CD4-positive, alpha-beta T cell treated with Interleukin-12 subunit alpha and Interleukin-12 subunit beta, for 1 hour (primary cell): Measurements from ENCODE around the gene ANKRD49.
A peak's percentile ranks its signal among the peaks of the same experiment; 100 is the strongest.

ENCODE experiments used
- DNase-seq: peaks from one replicate; pipeline ENCODE4 v3.0.0-alpha.2; 2020

The ANKRD49 gene

DNA sequence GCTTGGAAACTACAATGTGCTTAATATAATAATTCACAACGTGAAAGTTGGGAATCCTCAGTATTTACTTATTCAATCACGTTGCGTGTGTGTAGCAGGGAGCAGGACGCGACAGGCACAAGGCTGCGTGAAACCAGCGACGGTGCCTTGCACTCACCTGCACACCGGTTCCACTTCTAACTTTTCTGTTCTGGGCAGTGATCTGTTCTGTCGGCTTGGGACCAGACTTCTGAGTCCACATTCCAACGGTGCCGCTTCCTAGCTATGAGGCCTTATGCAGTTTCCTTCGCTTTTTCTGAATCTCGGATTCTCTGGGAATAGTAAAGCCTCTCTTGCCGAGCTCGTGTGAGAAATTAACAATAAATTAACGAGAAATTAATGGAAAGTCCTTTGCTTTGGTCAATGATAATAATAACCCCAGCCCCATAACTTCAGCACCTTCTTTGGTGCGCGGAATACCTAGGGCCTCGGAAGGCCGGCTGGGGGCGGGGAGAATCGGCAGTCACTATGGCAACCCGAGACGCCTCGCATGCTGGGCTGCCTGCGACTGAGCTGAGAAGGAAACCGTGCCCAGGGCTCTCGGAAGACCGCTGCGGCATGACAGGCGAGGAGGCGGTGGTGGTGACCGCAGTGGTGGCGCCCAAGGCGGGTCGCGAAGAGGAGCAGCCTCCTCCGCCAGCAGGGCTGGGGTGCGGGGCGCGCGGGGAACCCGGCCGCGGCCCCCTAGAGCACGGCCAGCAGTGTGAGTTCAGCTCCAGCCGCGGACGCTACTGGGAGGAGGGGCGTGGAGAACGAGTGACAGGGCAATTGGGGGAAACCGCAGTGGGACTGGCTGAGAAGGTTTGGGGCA lies 18.4 kb downstream of the ANKRD49 start, which contains the start of gene C11orf97:
Gene C11orf97 (plus strand): TSS at position 530 of the 850 bp plus-strand sequence. CDS start 68 bp downstream, at position 598.
- DNase-seq: peak; percentile 64

DNA sequence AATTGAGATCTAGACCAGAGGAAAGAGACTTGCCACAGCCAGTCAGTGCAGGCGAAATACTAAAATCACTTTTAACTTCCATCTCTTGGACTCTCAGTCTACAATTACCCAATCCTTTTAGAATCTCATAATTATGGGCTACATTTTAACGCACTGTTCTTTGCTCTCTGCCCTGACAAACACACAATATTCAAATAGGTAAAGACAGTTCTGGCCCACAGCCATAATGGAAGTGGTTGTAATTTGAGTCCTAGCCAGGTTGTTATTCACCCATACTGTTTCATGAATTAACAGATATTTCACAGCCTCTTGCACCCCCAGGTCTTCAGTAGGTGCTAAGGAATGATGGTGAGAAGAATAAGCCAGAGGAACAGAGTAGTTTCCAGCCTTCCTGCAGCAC lies 19.3 kb downstream of the ANKRD49 start:
- no peak for DNase-seq

DNA sequence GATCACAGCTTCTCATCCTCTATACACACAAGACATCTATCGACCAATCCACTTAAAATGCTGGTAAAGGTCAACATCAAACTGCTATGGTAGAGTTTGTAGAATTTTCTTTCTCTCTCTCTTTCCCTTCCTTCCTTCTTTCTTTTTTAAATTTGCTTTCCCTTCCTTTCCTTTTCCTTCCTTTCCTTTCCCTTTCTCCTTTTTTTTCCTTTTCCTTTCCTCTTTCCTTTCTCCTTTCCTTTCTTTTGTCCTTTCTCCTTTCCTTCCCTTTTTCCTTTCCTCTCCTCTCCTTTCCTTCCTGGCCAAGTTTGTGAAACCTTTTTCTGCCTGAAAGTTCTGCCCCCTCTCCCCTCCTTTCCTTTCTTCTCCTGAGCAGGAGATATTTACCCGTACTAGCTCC lies 21.6 kb downstream of the ANKRD49 start:
- DNase-seq: no peak

GRCh38 chr11:94516725-94517124 lies 22.9 kb downstream of the ANKRD49 start:
- DNase-seq: no peak

DNA sequence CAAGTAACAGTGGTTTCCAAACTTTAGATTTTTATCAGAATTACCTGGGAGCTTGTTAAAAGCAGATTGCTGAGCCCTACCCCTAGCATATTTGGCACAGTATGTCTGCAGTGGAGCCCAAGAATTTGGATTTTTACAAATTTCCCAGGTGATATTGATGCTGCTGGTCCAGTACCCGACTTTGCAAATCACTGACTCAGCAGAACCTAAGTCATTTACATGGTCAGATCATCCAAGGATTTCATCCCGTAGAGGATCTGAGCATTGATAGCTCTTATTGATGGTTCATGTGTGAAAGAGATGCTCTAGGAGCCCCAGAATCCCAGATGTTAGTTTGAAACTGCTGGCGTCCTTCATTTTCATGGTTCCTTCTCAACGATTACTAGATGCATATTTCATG lies 24.5 kb downstream of the ANKRD49 start:
- no peak for DNase-seq

GRCh38 chr11:94519478-94520084 lies 25.8 kb downstream of the ANKRD49 start:
- DNase-seq: peak; percentile 47

GRCh38 chr11:94521684-94522083 lies 27.9 kb downstream of the ANKRD49 start:
- no peak for DNase-seq

- DNase-seq: no peak
These were observed 30.6 kb downstream of the ANKRD49 start for GRCh38 chr11:94524341-94524740.

DNA sequence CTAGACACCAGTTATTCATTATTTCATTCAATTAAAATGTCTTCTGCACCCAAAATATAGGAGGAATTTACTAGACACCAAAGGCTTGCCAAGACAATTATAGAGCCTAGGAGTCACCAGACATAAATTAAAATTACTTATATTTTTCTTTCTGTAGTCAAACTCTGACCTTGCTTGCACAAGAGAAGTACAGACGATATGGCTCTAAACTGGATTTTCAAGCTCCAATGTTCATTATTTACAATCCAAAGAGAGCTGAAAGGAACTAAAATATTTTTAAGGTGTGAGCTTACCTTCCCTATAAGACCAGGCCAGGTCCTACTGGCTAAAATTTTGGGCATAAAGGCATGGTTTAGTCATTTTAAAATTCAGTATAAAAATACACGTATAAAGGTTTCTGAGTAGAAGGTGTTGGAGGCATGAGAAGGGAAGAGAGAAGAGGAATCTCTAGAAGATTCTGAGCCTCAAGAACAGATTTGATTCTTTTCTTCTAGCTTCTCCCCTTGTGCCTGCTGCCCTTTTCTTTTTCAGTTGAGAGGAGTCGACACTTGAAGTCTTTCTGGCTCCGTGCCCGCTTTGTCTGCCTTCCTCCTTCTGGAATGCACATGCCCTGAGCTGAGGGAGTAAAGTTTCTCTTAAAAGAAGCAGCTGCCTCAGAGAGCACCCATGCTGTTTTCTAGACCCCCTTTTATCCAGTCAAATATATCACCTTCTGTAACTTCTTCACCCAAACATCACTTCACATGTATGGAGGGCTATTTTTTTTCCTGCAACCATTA lies 32.0 kb downstream of the ANKRD49 start:
- DNase-seq: no peak

GRCh38 chr11:94526645-94527438 lies 33.1 kb downstream of the ANKRD49 start:
- no peak for DNase-seq

DNA sequence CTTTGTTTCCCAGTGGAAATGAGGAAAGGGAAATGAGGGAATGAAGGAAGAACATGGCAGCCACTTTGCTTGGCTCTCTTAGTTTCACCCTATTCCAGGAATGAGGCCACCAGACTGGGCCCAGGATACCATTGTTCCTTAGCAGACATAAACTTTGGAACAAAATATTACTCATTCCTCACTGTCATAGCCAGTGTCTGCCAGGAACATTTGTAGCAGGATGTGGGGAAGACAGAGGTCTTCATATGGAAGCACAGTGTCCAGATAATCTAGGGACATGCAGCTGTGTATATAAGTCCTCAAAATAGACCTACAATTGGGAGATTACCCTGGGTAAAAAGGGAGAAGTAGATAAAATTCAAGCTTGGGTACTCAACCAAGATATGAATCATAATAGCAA lies 34.8 kb downstream of the ANKRD49 start:
- no peak for DNase-seq

DNA sequence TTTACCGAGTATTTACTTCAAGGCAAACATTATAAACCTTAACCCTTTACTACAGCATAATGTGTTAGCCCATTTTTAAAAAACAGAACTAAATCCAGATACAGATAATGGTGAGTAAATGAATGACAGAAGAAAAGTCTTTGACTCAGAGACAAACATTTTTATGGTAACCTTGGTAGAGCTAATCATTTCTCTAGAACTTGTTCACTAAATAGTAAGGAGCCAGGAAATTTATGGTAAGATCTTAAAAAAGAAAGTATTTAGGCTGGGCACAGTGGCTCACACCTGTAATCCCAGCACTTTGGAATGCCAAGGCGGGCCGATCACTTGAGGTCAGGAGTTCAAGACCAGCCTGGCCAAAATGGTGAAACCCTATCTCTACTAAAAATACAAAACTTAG lies 38.4 kb downstream of the ANKRD49 start:
- no peak for DNase-seq

GRCh38 chr11:94533206-94533605 lies 39.4 kb downstream of the ANKRD49 start:
- DNase-seq: no peak

DNA sequence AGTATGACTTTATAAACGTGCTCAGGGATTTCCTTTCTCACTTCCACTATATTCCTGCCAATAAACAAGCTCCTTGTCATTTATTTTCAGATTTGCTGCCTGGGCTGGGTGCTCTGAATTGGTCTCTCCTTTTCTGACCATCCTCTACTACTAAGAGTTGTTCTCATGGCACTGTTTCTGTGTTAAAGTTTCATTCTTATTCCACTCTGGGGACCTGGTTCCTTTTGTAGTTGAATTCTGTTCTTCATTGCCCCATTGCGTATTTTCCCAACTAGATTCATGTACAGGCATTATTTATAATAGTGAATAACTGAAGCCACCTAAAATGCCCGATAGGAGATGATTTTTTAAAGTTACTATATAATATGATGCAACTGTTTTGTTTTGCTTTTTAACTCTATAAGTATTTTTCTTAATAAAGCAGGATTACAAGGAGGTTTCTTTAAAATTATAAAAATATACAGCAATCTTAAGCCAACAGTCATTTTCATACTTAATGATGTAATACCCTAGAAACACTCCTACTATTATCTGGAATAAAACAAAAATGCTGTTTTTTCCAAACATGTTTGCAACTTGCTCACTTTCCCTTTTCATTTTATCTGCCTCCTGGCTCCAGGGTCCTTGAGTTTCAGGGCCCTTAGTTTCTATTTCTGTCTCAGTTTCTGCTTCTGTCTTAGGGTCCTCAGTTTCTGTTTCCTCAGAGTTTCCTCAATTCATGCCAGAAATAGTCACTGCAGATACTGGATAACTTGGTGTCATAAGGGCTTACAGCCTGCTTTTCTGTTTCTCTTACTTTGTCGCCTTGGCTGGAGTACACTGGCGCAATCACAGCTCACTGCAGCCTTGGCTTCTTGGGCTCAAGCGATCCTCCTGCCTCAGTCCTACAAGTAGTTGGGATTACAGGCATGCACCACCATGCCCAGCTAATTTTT lies 40.2 kb downstream of the ANKRD49 start:
- no peak for DNase-seq

- no peak for DNase-seq
These were observed 42.6 kb downstream of the ANKRD49 start for GRCh38 chr11:94536386-94536785.

DNA sequence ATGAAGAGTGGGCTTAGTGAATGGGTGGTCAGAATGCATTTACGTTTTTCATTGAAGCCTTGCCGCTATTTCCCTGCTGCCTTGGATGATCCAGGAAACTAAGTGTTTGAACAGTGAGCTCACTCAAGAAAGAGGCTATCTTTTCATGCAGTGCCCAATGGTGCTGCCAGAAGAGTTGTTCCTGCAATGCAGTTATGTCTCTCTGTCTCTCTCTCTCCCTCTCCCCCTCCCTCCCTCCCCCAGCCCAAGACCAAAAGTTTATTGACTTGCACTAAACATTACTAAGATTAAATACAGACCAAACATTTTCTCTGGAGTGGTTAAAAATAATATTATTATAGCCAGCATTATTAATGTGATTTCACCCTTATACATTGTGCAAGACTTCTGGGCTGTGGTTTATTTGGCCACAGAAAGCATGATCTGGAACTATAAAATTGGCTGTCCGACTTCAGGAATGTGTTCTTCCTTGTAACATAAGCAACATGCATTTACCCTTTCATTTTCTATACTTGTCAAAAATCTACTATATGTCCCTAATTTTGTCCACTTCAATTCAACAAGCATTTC lies 43.3 kb downstream of the ANKRD49 start:
- no peak for DNase-seq

DNA sequence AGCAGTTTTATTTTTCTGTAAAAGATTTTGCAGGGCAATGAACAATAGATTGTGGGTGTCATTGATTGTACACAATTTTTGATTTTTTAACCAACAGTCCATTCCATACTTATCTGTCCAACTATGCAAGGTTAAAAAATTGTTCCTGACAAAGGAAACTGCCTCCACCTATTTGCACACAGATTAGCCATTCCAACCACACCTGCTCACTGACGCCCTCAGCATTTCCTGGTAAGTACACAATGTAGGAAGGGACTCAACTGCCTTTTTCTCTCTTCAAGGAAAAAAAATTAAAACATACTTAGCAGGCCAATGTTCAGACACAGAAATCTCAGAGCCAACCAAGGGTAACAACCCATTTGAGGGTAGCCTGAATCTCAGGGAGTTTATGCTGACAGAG lies 45.6 kb downstream of the ANKRD49 start:
- DNase-seq: no peak

- DNase-seq: peak; percentile 69
These were observed 50.2 kb downstream of the ANKRD49 start, which contains the start of gene FUT4 for GRCh38 chr11:94543695-94544645. Gene FUT4 (plus strand): TSS chr11:94543921. CDS start chr11:94544134, 213 bp downstream.

DNA sequence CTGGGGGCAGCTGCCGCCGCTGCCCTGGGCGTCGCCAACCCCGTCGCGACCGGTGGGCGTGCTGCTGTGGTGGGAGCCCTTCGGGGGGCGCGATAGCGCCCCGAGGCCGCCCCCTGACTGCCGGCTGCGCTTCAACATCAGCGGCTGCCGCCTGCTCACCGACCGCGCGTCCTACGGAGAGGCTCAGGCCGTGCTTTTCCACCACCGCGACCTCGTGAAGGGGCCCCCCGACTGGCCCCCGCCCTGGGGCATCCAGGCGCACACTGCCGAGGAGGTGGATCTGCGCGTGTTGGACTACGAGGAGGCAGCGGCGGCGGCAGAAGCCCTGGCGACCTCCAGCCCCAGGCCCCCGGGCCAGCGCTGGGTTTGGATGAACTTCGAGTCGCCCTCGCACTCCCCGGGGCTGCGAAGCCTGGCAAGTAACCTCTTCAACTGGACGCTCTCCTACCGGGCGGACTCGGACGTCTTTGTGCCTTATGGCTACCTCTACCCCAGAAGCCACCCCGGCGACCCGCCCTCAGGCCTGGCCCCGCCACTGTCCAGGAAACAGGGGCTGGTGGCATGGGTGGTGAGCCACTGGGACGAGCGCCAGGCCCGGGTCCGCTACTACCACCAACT lies 51.0 kb downstream of the ANKRD49 start:
- no peak for DNase-seq
